ENCODE data around the gene SLC41A3. TPM values are rescaled to one million over a fixed set of nuclear protein-coding genes. Genes with fewer than 3 reads are reported as not detected.

SLC41A3 gene
- total RNA-seq, 1 donor from 2014 or later = 39.2 TPM

DNA sequence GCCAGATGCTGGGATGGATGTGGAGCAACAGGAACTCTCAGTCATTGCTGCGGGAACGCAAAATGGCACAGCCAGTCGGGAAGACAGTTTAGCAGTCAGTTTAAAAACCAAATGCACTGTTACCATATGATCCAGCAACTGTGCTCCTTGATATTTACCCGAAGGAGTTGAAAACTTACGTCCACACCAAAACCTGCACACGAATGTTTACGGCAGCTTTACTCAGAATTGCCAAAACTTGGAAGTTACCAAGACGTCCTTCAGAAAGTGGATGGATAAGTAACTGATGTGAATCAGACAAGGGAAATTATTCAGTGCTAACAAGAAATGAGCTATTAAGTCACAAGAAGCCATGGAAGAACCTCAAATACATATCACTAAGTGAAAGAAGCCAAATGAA, 36.1 kb upstream of the SLC41A3 start:
- DNase-seq (ENCODE audit: low spot score) = no peak

DNA sequence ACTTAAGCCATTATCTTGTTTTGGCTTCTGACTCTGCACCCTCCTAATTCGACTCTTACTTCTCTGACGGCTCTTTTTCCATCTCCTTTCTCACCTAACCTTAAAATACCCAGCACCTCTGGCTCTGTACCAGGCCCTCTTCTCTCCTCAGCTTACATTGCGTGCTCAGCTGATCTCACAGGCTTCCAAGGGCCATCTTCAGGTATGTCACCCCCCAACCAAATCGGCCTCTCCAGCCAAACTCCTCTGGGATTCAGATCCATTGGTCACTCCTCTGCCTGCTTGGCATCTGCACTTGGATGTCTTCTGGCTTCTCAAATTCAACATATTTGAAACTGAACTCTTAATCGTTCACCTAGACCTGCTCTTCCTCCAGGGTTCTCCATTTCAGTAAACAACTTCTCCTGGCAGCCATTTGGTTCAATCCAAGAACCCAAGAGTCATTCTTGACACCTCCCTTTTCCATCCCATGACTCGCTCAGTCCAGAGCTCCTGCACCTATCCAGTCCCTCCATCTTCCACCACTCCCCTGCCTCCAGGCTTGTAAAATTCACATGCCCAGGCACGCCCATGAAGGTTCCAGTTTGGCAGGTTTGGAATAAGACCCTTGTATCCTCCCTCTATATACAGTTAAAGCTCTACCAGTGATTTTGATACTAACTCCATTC, 35.2 kb upstream of the SLC41A3 start:
- no peak for DNase-seq (ENCODE audit: low spot score)

DNA sequence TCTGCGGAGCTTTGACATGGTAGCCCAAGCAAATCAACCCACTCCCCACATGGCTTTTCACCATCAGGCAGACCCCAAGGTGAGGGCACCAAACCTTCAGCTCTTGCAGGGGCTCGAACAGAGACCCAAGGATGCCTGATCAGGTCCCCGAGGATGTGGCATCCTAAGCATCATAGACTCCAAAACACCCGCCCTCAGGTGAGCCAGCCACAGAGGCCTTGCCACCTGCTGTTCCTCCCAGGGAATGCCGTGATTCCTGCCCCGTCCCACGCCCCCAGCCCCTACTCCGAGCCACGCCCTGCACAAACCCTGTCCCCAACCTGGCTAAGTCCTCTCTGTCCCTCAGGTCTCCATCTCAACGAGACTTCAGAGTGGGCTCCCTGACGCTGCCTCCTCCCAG, 34.7 kb upstream of the SLC41A3 start:
- no peak for DNase-seq (ENCODE audit: low spot score)

DNA sequence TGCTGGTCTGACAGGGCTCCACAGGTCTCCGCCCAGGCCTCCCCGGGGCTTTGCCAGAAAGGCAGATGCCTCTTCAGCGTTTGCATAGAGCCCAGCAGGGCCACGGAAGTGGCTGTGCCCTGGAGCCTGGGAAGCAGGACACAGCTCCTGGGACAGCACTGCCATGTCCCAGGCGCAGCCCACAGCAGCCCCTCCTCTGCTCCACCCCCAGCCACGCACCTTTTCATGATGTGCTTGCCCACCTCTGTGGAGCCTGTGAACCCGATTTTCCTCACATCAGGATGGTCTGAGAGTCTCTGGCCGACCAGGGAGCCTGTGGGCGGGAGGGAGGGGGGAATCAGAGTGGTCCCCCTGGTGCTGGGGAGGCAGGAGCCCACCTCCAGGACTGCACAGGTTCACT, 33.9 kb upstream of the SLC41A3 start:
- DNase-seq (ENCODE audit: low spot score) = no peak

DNA sequence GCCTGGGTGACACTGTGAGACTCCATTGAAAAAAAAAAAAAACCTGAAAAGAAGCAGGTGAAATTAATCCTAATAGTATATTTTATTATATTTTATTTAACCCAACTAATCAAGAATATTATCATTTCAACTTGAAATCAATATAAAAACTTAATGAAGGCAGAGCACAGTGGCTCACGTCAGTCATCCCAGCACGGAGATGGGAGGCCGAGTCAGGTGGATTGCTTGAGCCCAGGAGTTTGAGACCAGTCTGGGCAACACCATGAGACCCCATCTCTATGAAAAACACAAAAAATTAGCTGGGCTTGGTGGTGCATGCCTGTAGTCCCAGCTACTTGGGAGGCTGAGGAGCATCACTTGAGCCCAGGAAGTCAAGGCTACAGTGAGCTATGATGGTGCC, 33.3 kb upstream of the SLC41A3 start:
- no peak for DNase-seq (ENCODE audit: low spot score)

DNA sequence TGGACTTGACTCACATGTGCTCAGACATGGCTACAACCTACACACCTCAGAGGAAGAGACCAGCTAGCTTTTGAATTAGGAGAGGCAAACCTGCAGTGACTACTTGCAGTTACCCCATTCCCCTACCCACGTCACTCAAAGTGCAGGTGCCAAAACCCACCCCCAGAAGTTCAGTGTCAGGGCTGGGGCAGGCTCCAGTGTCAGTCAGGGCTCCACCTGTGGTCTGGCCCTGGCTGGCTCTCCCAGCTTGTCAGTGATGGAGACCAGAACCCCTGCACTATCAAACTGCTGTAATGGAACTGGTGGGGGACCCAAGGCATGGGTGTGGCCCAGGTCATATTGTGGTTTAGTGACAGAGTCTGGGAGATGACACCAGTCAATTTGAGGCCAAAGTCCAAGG, 32.6 kb upstream of the SLC41A3 start:
- DNase-seq (ENCODE audit: low spot score) = no peak

DNA sequence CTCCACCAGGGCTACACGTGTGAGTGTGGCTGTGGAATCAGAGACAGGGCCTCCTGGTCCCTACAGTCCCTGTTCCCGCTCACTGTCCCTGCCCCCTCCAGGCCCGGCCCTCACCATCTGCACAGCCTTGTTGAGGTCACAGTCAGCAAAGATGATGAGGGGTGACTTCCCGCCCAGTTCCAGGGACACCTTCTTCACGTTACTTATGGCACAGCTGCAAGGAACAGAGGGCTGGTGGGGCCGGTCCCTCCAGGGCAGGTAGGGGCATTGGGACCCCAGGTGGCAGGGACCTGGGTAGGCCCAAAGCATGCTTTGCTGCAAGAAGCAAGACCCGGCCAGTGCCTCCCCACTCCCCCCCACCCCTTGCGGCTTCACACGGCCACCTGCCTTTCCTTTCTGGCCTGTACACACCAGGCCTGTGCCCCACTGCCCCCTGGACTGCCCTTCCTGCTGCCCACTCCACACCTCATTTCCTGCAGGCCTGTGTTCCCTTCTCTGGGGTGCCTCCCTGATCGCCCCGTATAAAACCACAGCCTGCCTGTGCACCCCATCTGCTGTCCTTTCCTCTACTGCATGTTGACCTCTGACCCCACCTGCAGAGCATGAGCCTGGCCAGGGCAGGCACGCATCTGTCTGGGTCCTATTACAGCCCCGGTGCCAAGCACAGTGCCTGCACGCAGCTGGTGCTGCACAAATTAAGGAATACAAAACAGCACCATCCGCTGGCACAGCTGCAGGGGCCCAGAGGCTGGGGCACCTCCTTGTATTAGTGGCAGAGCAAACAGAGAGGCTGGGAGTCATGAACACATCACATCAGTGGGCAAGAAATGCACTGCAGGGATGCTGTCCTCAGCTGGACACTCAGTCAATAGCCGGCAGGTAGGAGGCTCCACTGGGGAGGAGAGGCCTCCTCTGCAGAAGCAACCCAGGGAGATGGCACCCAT, 30.8 kb upstream of the SLC41A3 start:
- no peak for DNase-seq (ENCODE audit: low spot score)

DNA sequence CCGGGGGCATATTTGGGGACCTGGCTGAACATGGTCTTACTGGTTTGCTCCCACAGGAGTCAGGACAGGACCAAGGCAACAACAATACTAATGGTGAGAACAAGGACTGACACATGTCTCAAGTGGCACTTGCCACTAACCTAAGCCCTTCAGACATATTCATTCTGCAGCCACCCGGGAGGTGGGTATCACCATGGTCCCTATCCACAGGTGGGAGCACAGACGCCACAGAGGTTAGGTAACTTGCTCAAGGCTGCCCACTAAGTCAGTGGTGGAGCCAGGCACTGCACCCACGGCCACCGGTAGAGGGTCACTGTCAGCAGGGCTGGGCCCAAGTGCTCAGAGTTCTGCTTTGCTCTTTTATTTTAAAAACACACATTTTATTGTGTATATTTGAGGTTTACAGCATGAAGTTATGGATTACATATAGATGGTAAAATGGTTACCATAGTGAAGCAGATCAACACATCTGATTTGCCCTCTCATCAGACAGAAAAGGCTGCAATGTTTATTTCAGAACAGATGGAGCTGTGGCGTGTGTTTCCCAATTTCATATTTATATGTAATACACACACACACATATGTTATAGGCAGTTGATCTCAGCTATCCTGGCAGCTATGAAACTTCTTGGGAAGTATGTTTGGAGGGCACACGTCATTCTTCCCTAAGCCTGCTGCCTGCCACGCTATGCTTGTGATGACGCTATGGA, 30.0 kb upstream of the SLC41A3 start:
- DNase-seq (ENCODE audit: low spot score) = no peak

DNA sequence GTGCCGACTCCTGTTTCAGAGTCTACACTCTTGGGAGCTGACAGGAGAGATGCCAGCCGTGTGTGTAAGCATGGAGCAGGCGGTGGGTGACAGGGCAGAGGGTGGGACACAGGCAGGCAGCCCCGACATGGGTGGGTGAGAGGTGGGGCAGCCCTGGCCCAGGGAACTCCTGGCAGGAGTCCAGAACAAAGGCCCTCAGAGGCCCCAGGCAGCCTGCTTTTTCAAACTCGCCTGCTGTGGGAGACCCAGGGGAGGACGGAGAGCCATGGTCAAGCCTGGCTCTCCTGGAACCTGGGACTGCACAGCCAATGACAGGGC, 29.3 kb upstream of the SLC41A3 start:
- DNase-seq (ENCODE audit: low spot score) = no peak

DNA sequence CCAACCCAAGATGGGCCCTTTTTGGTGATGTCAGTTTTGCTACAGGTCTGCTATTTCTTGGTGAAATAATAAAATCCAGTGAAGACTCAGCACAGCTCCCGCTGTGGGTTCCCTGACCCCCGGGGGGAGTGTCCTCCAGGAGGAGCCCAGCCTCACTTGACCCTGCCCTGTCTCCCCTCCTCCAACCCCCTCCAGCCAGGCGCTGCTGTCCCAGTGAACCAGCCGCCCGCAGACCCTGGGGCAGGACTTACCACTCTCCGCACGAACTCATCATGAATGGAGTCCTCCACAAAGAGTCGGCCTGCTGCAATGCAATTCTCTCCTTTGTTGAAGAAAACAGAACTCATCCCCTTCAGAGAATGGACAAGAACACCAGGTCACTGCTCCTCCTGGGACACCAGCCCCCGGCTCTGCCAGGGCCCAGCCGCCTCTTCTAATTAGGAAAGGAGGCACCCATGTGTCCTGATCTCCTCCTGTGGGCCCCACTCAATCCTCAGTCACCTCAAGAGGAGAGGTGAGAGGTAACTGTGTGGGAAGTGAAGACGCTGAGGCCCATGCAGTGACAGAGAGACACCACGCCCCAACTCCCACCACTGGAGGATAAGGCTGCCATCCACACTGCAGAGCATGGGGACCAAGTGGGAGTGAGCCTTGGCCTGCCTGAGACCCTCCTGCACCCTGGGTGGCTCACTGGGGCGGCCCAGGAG, 28.8 kb upstream of the SLC41A3 start:
- DNase-seq (ENCODE audit: low spot score) = no peak

DNA sequence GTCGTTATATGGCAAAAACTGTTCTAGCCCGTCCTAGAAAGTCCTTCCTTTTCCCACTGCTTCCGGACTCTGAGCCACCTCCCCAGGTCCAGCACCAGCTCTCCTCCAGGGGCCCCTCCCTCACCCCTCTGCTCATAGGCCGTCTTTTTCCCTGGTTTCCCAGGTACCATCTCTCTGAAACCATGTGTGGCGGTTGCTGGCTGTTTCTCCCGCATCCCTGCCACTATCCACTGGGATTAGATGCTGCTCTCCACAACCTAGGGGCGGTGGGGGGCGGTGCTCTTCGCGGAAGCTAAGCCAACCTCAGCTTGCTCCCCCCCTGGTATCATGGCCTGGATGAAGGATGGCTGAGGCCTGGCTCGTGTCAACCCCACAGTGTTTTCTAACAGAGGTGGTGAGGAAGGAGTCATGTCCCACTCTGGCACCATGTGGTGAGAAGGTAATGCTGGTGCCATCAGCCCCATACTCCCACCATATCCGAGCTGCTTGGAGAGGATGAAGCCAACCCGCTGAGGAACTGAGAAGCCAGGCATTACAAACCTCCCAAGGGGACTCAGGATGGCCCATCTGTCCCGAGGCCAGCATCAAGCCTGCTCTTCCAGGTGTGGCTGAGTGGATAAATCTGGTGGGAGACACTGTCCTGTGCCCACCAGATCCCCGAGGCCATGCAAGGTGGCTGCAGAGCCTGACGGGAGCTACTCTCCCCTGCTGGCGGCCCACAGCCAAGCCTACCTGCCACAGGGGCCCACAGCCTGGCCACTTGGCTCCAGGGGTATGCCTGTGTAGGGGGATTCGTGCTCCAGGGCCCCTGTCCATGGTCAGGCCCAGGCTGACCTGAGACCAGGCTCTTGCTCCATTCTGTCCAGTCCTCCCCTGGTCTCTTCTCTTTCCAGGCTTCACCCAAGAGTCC, 27.9 kb upstream of the SLC41A3 start:
- no peak for DNase-seq (ENCODE audit: low spot score)

DNA sequence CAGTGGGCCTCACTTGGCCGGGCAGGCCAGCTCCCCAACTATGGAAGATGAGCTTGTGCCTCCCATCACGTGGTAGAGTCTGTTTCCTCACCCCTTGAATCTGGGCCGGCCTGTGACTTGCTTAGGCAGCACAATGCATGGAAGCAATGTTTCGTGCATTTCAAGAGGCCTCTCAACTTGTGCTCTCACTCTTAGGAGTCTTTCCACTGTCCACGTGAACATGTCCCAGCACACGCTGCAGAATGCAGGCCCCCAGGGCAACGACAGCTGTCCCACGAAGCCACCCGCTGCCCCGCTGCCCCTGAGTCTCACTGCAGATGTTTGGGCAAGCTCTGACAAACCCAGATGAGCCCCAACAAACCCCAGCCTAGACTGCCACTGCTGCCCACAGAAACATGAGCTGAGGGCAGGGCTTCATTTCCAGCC, 27.2 kb upstream of the SLC41A3 start:
- no peak for DNase-seq (ENCODE audit: low spot score)

DNA sequence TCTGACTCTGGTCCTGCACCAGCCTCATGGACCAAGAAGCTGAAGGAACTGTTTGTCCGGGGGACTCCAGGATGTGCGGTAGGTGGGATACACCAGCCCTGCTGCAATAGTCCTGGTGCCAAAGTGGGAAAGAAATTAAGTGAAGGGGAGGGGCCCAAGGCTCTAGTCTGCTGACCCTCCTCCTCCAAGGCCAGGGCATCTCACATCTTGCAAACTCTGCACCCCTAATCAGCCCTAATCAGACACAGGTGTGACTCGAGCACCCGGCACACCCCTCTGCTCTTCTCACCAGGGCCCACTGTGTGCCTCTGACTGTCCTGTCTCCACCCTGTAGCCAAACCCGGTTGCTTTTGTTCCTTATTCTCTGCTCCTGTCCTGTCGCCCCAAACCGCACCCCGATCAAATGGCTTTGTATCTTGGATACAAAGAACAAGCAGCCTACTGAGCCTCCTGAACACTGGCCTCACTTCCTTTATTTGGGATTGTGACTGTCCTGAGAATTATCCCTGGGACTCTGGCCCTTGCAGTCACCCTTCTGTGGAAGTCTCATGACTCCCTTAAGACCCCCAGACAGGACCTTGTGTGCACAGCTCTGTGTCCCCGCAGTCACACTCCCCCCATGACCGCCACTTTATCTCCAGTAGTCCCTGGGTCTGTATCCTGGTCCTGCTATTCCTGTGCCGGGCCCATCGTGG, 26.7 kb upstream of the SLC41A3 start:
- DNase-seq (ENCODE audit: low spot score) = no peak

DNA sequence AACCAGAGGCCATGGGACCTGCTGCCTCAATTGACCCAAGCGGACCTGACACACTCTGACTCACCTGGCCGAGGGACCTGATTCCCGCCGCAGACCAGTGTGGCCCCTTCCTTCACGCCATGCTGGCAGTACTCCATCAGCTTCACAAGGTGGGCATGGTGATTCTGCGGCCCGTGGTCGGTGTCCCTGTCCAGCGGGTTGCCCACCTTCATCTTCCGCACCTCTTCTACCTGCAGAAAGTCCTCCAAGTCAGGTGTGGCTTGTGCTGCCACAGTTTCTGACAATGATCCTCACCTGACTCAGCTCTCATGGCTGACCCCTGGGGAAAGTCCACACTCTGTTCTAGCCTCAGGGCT, 25.9 kb upstream of the SLC41A3 start:
- no peak for DNase-seq (ENCODE audit: low spot score)

DNA sequence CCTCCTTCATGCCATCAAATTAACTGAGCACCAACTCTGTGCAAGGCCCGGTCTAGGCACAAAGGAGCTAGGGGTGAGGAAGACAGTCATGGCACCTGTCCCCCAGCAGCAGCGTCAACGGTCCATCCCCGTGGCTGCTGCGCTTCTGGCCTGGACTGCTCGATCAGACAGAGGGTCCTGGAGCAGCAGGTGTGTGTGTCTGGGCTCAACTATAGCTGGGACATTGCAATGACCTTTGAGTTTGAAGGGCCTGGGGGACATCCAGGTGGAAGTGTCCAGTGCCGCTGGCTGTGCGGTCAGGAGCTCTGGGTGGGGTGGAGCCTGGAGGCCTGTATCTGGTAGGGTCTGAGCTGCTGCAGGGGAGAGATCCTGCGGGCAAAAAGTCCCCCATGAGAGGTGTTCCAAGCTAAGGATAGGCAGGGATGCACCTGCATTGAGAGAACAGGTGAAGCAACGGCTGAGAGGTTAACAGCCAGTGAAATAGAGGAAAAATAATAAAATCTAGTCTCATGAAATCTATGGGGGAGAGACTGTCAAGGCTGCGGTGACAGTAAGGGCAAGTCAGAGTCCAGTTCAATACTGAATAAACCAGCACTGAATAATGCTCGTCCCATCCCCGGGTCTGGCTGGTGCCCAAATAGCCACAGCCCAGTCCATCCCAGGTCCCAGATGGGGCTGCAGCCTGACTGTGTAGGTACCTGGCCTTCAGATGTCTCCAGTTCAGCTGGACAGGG, 25.4 kb upstream of the SLC41A3 start:
- no peak for DNase-seq (ENCODE audit: low spot score)

DNA sequence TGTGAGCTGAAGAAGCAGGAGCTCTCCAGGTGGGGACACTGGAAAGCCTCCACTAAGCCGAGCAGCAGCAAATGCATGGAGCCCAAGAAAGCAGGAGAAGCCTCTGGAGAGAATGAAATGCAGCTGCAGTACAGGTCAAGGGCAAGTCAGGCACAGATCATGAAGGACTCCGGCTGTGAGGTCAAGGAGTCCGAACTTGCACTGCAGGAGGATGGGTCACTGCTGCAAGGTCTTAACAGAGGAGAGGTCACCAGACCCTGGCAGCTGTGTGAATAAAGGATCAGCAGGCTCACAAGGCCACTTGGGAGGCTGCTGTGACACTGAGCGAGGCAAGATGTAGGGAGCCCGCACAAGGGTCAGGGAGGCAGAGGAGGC, 24.7 kb upstream of the SLC41A3 start:
- DNase-seq (ENCODE audit: low spot score) = no peak

DNA sequence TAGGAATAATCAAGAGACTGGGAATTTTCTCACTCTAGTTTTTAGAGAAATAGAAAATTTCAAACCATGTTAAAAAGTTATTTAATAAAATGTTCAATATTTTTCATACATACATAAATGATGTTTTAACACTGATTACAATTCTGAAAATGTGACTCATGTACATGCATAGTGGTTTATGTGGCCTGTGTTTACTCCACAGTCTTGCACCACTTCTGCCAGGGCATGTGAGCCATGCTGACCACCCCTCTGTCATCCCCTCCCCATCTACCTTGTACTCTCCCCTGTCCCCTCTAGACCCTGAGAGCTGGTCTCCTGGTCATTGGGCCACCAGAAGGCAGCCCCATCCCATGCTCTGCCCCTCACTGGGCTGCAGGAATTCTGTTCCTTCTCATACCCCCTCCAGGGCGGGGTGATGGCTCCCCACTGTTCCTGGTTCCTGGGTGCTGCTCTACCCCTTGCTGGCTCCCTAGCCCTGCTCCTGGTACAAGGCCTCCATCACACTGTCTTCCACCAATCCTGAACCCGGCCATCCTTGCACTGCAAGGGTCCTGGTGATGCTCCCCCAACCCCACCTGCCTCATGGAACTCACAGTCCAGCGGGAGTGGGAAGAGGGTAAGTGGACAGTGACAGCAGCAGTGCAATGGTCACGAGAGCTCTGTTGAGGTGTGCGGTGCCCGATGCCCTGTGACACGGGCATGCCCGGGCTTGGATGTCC, 24.2 kb upstream of the SLC41A3 start:
- no peak for DNase-seq (ENCODE audit: low spot score)

DNA sequence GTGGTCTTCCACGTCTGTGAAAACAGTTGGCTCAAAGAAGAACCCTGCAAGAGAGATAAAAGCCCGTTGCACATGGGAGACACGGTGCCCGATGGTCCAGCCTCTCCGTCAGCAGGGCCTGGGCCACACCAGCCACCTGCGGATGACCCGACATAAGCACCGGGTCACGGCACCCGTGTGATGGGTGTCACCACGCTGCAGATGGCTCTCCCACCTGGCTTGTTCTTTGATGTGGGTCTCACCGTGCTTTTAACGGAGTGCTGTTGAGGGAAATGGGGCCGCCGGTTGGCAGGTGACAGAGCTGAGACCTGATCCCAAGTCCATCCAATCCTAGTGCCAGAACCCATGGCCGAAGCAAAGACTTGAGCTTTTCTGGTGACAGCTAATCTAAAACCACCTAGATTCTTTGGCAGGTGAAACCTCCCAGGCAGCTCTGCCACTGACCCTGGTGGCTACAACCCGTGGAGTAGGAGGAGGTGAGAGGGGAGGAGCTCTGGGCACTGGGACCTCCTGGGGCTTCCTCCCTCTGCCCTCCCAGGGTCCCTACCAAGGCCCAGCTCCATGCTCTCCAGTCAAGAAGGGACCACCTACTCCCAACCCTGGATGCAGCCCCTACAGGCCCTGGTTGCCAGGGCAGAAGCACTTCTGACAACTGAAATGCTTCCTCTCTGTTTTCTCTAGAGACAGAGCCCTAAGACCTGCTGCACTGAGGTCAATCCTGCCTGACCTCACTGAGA, 23.4 kb upstream of the SLC41A3 start:
- DNase-seq (ENCODE audit: low spot score) = no peak
